CD14-positive monocyte (primary cell): ENCODE results near the gene PAQR5. TPM values are rescaled to one million over a fixed set of nuclear protein-coding genes. Genes with fewer than 3 reads are reported as not detected.

Experiments
- DNase-seq, 3 donors: peaks; one replicate each; pipeline ENCODE4 v3.0.0-alpha.2; 2011 to 2022
- H2AFZ ChIP-seq: 2 replicates; pipeline ENCODE4 v1.6.0; 2012; ENCODE audit warnings: mild to moderate bottlenecking, low read depth, low read length, inconsistent platforms; ENCODE audit not compliant: insufficient read depth, poor library complexity, severe bottlenecking
- H3K27ac ChIP-seq, 2 donors: 1 replicate in 1 of 2; 2 replicates in 1 of 2; pipeline ENCODE4 v1.5.1; 2012 to 2013; ENCODE audit warnings: low read length in 2 of 2, control low read depth in 1 of 2, inconsistent platforms in 1 of 2, low read depth in 1 of 2, mild to moderate bottlenecking in 1 of 2
- H3K27me3 ChIP-seq, 2 donors: one replicate each; pipeline versions ENCODE4 v1.6.0 to v1.6.1; 2011 to 2013; ENCODE audit warnings: low read length in 2 of 2; ENCODE audit not compliant: control insufficient read depth in 2 of 2, insufficient read depth in 2 of 2
- H3K36me3 ChIP-seq, 2 donors: replicated peaks in 1 of 2; 1 replicate in 1 of 2; 2 replicates in 1 of 2; pipeline versions ENCODE4 v1.5.1 to v1.6.1; 2012 to 2013; ENCODE audit warnings: low read length in 2 of 2, control low read depth in 1 of 2, inconsistent platforms in 1 of 2, mild to moderate bottlenecking in 1 of 2; ENCODE audit not compliant: insufficient read depth in 2 of 2, control insufficient read depth in 1 of 2
- H3K4me1 ChIP-seq, 2 donors: 1 replicate in 1 of 2; 2 replicates in 1 of 2; pipeline versions ENCODE4 v1.5.1 to v1.6.1; 2012 to 2013; ENCODE audit warnings: low read length in 2 of 2, control low read depth in 1 of 2, inconsistent platforms in 1 of 2, mild to moderate bottlenecking in 1 of 2, moderate library complexity in 1 of 2; ENCODE audit not compliant: insufficient read depth in 2 of 2, control insufficient read depth in 1 of 2
- H3K4me2 ChIP-seq: replicated peaks from 2 replicates; pipeline ENCODE3; 2012; ENCODE audit warnings: low read length, moderate library complexity, mild to moderate bottlenecking; ENCODE audit not compliant: poor library complexity, severe bottlenecking; ENCODE audit errors: extremely low read depth
- H3K4me3 ChIP-seq, 3 experiments: fragments of 200-600 bp in 1 of 3; sonication (generic) in 1 of 3; replicated peaks in 1 of 3; 1 replicate in 2 of 3; 2 replicates in 1 of 3; pipeline ENCODE4 v1.5.1; 2011 to 2013; ENCODE audit warnings: low read length in 3 of 3, mild to moderate bottlenecking in 3 of 3, control low read depth in 2 of 3, low read depth in 2 of 3, inconsistent platforms in 1 of 3, moderate library complexity in 1 of 3
- H3K79me2 ChIP-seq: 2 replicates; pipeline ENCODE4 v1.6.0; 2012; ENCODE audit warnings: mild to moderate bottlenecking, control low read depth, inconsistent platforms, low read length, moderate library complexity; ENCODE audit not compliant: insufficient read depth
- H3K9ac ChIP-seq: 2 replicates; pipeline ENCODE4 v1.6.0; 2017; ENCODE audit warnings: low read length, mild to moderate bottlenecking; ENCODE audit not compliant: insufficient read depth, poor library complexity, severe bottlenecking
- H3K9me3 ChIP-seq, 2 donors: replicated peaks in 1 of 2; 1 replicate in 1 of 2; 2 replicates in 1 of 2; pipeline versions ENCODE4 v1.5.1 to v1.6.1; 2012 to 2013; ENCODE audit warnings: low read length in 2 of 2, control low read depth in 1 of 2; ENCODE audit not compliant: control insufficient read depth in 1 of 2, insufficient read depth in 1 of 2
- H4K20me1 ChIP-seq: 2 replicates; pipeline ENCODE4 v1.6.0; 2012; ENCODE audit warnings: mild to moderate bottlenecking, low read length, control low read depth, moderate library complexity; ENCODE audit not compliant: insufficient read depth
- H3K27ac Mint-ChIP-seq, 7 donors: one replicate each; pipeline ENCODE4 v1.8.0; 2020; ENCODE audit warnings: mild to moderate bottlenecking in 7 of 7, mixed read lengths in 7 of 7, moderate library complexity in 6 of 7, inconsistent platforms in 2 of 7
- H3K27me3 Mint-ChIP-seq, 3 donors: one replicate each; pipeline ENCODE4 v1.8.0; 2021 to 2022; ENCODE audit warnings: low read depth in 3 of 3, mild to moderate bottlenecking in 3 of 3, mixed read lengths in 3 of 3, moderate library complexity in 3 of 3, inconsistent platforms in 1 of 3
- H3K36me3 Mint-ChIP-seq, 2 donors: one replicate each; pipeline ENCODE4 v1.8.0; 2020; ENCODE audit warnings: mixed read lengths in 2 of 2, inconsistent platforms in 1 of 2, mild to moderate bottlenecking in 1 of 2
- H3K4me1 Mint-ChIP-seq: one replicate; pipeline ENCODE4 v1.8.0; 2020; ENCODE audit warnings: mild to moderate bottlenecking, mixed read lengths
- H3K4me3 Mint-ChIP-seq, 2 donors: one replicate each; pipeline ENCODE4 v1.8.0; 2020; ENCODE audit warnings: mild to moderate bottlenecking in 2 of 2, mixed read lengths in 2 of 2, moderate library complexity in 1 of 2
- H3K9me3 Mint-ChIP-seq, 7 donors: one replicate each; pipeline ENCODE4 v1.8.0; 2020 to 2022; ENCODE audit warnings: mixed read lengths in 7 of 7, mild to moderate bottlenecking in 6 of 7, moderate library complexity in 6 of 7, inconsistent platforms in 2 of 7
- WGBS: methylation state at CpG from one replicate; pipeline ENCODE4 v1.1.5; 2013; ENCODE audit warnings: missing lambda C conversion rate; ENCODE audit not compliant: insufficient coverage; 5-methylcytosine and 5-hydroxymethylcytosine counted together
- intact Hi-C, 2 donors: fragments of 100-400 bp; cut with micrococcal nuclease; formaldehyde crosslinking; loops; one replicate each; pipeline versions ENCODE4 v1.15.0 to v1.15.1; 2023
- polyA plus RNA-seq, 3 donors: library from polyadenylated mRNA; depleted of rRNA in 1 of 3; unstranded in 2 of 3; stranded (reverse) in 1 of 3; fragments of 300-500 nt in 2 of 3; fragments of >200 nt in 1 of 3; fragmentation: Illumina TruSeq in 2 of 3; gene quantifications; 1 replicate in 2 of 3; 2 replicates in 1 of 3; pipeline ENCODE4 v1.2.3, GENCODE V29; 2012 to 2021
- TF ChIP-seq, protein P1 (sequence below): fragments of 200-600 bp; IDR thresholded peaks from one replicate; pipeline ENCODE4 v1.8.0; 2022; ENCODE audit warnings: antibody characterized with exemption, mild to moderate bottlenecking

The PAQR5 gene
- polyA plus RNA-seq, 3 donors = not detected

DNA sequence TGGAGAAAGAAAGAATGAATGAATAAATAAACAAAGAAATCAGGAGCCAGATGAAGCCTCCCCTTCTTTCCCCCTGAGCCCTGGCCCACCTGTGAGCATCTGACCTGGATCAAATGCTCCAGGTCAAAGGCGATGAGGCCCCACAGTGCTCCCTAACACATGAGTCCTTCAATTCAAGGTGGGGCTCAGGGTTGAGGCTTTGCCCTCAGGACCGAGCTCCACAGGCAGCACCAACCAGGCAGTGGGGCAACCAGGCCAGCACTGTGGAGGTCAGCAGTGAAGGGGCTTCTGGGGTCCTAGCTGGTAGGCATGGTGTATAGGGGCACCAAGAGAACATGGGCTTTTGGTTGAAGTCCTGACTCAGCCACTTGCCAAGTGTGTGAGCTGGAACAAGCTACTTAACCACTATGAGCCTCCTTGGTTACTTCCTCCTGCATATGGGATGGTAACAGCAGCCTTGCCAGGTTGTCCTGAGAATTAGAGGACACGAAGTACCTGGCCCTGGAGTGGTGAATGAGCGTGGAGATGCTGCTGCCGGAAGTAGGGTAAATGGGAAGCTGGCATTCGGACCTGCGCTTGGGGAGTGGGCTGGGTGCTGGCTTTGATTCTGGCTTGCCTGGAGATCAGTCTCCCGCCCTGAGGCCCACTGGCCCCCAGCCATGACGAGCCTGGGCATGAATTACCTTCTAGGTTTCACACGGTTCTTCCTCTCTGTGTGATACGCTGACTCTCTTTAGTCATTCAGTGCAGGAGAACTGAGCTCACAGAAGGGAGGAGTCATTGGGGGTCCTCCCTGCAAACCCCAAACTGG lies 10.0 kb upstream of the PAQR5 start:
- no peaks in the 10 kb centered on the region for H3K79me2 ChIP-seq
- TF ChIP-seq, protein P1, sequence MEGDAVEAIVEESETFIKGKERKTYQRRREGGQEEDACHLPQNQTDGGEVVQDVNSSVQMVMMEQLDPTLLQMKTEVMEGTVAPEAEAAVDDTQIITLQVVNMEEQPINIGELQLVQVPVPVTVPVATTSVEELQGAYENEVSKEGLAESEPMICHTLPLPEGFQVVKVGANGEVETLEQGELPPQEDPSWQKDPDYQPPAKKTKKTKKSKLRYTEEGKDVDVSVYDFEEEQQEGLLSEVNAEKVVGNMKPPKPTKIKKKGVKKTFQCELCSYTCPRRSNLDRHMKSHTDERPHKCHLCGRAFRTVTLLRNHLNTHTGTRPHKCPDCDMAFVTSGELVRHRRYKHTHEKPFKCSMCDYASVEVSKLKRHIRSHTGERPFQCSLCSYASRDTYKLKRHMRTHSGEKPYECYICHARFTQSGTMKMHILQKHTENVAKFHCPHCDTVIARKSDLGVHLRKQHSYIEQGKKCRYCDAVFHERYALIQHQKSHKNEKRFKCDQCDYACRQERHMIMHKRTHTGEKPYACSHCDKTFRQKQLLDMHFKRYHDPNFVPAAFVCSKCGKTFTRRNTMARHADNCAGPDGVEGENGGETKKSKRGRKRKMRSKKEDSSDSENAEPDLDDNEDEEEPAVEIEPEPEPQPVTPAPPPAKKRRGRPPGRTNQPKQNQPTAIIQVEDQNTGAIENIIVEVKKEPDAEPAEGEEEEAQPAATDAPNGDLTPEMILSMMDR = no peak
- intact Hi-C loops = no loop called here
- Mint-ChIP-seq H3K27ac (no peak overlapping the region), H3K36me3 (no peaks in the 10 kb centered on the region), H3K4me1 (no peaks in the 10 kb centered on the region), H3K4me3 (no peak overlapping the region), H3K9me3 (no peaks in the 10 kb centered on the region), H3K27me3 (peaks cover 0 to 4% (median 4%) of the 10 kb centered on the region in 3 donors)
- no peak overlapping the region for H3K9ac ChIP-seq
- no peaks in the 10 kb centered on the region for H3K36me3 ChIP-seq
- H3K27me3 ChIP-seq = no peaks in the 10 kb centered on the region
- no peaks in the 10 kb centered on the region for H4K20me1 ChIP-seq
- no peak overlapping the region for H3K27ac ChIP-seq
- no peak for DNase-seq
- WGBS = 90% methylated on average over 10 of the region's 11 CpGs
- no peaks in the 10 kb centered on the region for H3K9me3 ChIP-seq
- no peak overlapping the region for H3K4me2 ChIP-seq
- no peak overlapping the region for H3K4me3 ChIP-seq
- no peaks in the 10 kb centered on the region for H3K4me1 ChIP-seq
- no peak overlapping the region for H2AFZ ChIP-seq

DNA sequence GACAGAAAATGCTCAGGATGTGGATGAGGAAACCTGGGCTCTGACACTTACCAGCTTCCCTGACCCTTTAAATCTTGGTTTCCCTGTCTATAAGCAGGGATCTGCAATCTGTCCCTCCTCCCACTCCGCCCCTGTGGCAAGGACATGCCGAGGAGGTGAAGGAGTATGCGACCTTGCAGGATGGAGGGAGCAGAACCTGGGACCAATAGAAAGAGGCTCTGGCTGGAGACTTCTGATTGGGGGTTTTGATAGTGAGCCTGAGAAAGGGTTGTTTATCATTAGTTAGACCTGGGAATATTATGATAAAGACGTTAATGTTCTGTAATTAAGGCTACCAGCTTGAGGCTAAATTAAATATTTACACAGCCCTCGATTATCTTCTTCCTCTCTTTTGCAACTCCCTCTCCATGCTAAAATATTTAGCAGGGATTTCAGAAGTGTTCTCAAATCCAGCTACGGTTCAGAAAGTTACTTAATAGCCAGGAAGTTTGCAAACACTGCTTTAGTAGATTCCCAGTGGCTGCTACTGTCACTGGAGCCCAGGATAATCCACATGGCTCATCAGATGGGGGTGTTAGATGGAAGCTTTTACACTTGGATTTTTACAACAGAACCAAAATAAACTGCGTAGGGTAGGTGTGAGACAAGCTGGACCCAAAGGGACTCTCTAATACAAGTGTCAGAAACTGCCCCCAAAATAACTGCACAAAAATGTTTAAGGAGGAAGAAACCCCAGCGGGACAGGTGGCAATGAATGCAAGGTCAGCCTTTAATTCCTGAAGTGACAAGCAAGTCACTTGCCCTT lies 9.2 kb upstream of the PAQR5 start:
- no peaks in the 10 kb centered on the region for H3K36me3 ChIP-seq
- no peak overlapping the region for H3K4me3 Mint-ChIP-seq
- no peaks in the 10 kb centered on the region for H3K27me3 ChIP-seq
- H3K4me1 Mint-ChIP-seq = no peaks in the 10 kb centered on the region
- H2AFZ ChIP-seq = no peak overlapping the region
- H3K79me2 ChIP-seq = no peaks in the 10 kb centered on the region
- H3K4me1 ChIP-seq = no peaks in the 10 kb centered on the region
- H3K27me3 Mint-ChIP-seq = peaks cover 0 to 7% (median 4%) of the 10 kb centered on the region in 3 donors
- DNase-seq = no peak
- TF ChIP-seq, protein P1 = no peak
- intact Hi-C loops = no loop called here
- no peak overlapping the region for H3K4me2 ChIP-seq
- H4K20me1 ChIP-seq = no peaks in the 10 kb centered on the region
- H3K9ac ChIP-seq = no peak overlapping the region
- H3K9me3 Mint-ChIP-seq = no peaks in the 10 kb centered on the region
- H3K9me3 ChIP-seq = no peaks in the 10 kb centered on the region
- WGBS = 64% methylated on average over 3 of the region's 8 CpGs
- H3K27ac ChIP-seq = no peak overlapping the region
- no peak overlapping the region for H3K4me3 ChIP-seq
- H3K27ac Mint-ChIP-seq = no peak overlapping the region
- no peaks in the 10 kb centered on the region for H3K36me3 Mint-ChIP-seq
